ENCODE measurements around the gene LIME1. TPM values are rescaled to one million over a fixed set of nuclear protein-coding genes. Genes with fewer than 3 reads are reported as not detected.

Gene LIME1
- total and polyA plus RNA-seq, 2 donors (not counting 1 experiment from before 2014, with no cell fraction given), result 0.68 to 3.5 TPM

DNA sequence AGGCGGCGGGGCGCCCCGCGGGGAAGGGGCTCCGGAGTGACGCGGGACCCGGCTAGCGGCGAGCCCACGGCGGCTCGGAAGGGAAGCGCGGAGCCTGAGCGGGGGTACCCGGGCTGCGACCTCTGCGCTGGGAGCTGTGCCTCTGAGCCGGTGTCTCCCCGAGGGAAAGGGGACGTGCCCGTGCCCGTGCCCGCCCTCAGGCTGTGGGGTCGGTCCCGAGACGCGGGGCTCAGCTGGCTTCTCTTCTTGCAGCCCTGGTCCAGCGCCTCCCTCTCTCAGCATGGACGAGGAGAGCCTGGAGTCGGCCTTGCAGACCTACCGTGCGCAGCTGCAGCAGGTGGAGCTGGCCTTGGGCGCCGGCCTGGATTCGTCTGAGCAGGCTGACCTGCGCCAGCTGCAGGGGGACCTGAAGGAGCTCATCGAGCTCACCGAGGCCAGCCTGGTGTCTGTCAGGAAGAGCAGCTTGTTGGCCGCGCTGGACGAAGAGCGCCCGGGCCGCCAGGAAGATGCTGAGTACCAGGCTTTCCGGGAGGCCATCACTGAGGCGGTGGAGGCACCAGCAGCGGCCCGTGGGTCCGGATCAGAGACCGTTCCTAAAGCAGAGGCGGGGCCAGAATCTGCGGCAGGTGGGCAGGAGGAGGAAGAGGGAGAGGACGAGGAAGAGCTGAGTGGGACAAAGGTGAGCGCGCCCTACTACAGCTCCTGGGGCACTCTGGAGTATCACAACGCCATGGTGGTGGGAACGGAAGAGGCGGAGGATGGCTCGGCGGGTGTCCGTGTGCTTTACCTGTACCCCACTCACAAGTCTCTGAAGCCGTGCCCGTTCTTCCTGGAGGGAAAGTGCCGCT, 27.9 kb upstream of the LIME1 start:
- H3K27ac ChIP-seq (ENCODE audit: insufficient read depth, low read length), result peak overlapping the region; percentile 80
- TF ChIP-seq EZH2 (IDR thresholded peaks at IDR 0.05; ENCODE audit: low read length, missing control alignments), result no peak
- TF ChIP-seq, protein P1, sequence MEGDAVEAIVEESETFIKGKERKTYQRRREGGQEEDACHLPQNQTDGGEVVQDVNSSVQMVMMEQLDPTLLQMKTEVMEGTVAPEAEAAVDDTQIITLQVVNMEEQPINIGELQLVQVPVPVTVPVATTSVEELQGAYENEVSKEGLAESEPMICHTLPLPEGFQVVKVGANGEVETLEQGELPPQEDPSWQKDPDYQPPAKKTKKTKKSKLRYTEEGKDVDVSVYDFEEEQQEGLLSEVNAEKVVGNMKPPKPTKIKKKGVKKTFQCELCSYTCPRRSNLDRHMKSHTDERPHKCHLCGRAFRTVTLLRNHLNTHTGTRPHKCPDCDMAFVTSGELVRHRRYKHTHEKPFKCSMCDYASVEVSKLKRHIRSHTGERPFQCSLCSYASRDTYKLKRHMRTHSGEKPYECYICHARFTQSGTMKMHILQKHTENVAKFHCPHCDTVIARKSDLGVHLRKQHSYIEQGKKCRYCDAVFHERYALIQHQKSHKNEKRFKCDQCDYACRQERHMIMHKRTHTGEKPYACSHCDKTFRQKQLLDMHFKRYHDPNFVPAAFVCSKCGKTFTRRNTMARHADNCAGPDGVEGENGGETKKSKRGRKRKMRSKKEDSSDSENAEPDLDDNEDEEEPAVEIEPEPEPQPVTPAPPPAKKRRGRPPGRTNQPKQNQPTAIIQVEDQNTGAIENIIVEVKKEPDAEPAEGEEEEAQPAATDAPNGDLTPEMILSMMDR (conservative IDR thresholded peaks at IDR 0.05 in 1 of 2, IDR thresholded peaks at IDR 0.05 in 1 of 2; ENCODE audit: low read depth in 1 of 2, low read length in 2 of 2), result no peak
- DNase-seq (ENCODE audit: low read depth in 2 of 2), result no peak
- H3K4me1 ChIP-seq (ENCODE audit: control insufficient read depth, extremely low read depth, insufficient read depth, low read length), result peaks cover 9% of the 10 kb centered on the region
- peaks cover 35% of the 10 kb centered on the region for H3K36me3 ChIP-seq (ENCODE audit: control insufficient read depth, insufficient read depth, low read length)
- H3K79me2 ChIP-seq (ENCODE audit: control insufficient read depth, insufficient read depth, low read length), result peaks cover 62% of the 10 kb centered on the region
- no peaks in the 10 kb centered on the region for H4K20me1 ChIP-seq (ENCODE audit: control insufficient read depth, extremely low read depth, insufficient read depth, low read length)
- no peak overlapping the region for H2AFZ ChIP-seq (ENCODE audit: low read length)
- peak overlapping the region; percentile 91 for H3K9ac ChIP-seq (ENCODE audit: insufficient read depth, low read length)
- no peaks in the 10 kb centered on the region for H3K27me3 ChIP-seq (ENCODE audit: control insufficient read depth, insufficient read depth, low read length)
- no peaks in the 10 kb centered on the region for H3K9me3 ChIP-seq (ENCODE audit: control insufficient read depth, insufficient read depth, low read depth, low read length)
- H3K4me3 ChIP-seq (replicated peaks in 1 of 4; ENCODE audit: control extremely low read depth in 1 of 4, insufficient read depth in 1 of 4, low read depth in 3 of 4, low read length in 4 of 4), result peak overlapping the region; percentile 64 to 89 (median 74)
- peak overlapping the region; percentile 99 for H3K4me2 ChIP-seq (ENCODE audit: extremely low read depth, insufficient read depth, low read length)

DNA sequence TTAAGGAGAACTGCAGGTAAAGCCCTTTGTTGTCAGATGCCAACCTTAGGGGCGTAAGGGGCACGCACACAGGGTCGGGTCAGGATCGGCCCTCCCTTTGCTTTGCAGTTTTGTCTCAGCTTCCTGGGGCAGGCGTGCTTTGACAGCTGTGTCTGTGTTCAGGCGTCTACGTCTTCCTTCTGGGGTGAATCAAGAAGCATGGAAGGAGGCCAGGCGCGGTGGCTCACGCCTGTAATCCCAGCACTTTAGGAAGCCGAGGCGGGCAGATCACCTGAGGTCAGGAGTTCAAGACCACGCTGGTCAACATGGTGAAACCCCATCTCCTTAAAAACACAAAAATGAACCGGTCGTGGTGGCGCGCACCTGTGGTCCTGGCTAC, 27.3 kb upstream of the LIME1 start:
- H3K4me1 ChIP-seq (ENCODE audit: control insufficient read depth, extremely low read depth, insufficient read depth, low read length), result peaks cover 9% of the 10 kb centered on the region
- no peaks in the 10 kb centered on the region for H4K20me1 ChIP-seq (ENCODE audit: control insufficient read depth, extremely low read depth, insufficient read depth, low read length)
- TF ChIP-seq, protein P1 (conservative IDR thresholded peaks at IDR 0.05 in 1 of 2, IDR thresholded peaks at IDR 0.05 in 1 of 2; ENCODE audit: low read depth in 1 of 2, low read length in 2 of 2), result no peak
- no peak for TF ChIP-seq EZH2 (IDR thresholded peaks at IDR 0.05; ENCODE audit: low read length, missing control alignments)
- peak overlapping the region; percentile 99 for H3K4me2 ChIP-seq (ENCODE audit: extremely low read depth, insufficient read depth, low read length)
- H2AFZ ChIP-seq (ENCODE audit: low read length), result no peak overlapping the region
- no peaks in the 10 kb centered on the region for H3K9me3 ChIP-seq (ENCODE audit: control insufficient read depth, insufficient read depth, low read depth, low read length)
- H3K4me3 ChIP-seq (replicated peaks in 1 of 4; ENCODE audit: control extremely low read depth in 1 of 4, insufficient read depth in 1 of 4, low read depth in 3 of 4, low read length in 4 of 4), result peak overlapping the region; percentile 64 to 89 (median 74)
- H3K36me3 ChIP-seq (ENCODE audit: control insufficient read depth, insufficient read depth, low read length), result peaks cover 32% of the 10 kb centered on the region
- no peak for DNase-seq (ENCODE audit: low read depth in 2 of 2)
- H3K27ac ChIP-seq (ENCODE audit: insufficient read depth, low read length), result no peak overlapping the region
- H3K27me3 ChIP-seq (ENCODE audit: control insufficient read depth, insufficient read depth, low read length), result no peaks in the 10 kb centered on the region
- H3K79me2 ChIP-seq (ENCODE audit: control insufficient read depth, insufficient read depth, low read length), result peaks cover 64% of the 10 kb centered on the region
- H3K9ac ChIP-seq (ENCODE audit: insufficient read depth, low read length), result no peak overlapping the region

GRCh38 chr20:63711085-63711645, 25.3 kb upstream of the LIME1 start:
- H3K4me2 ChIP-seq (ENCODE audit: extremely low read depth, insufficient read depth, low read length), result no peak overlapping the region
- H3K27me3 ChIP-seq (ENCODE audit: control insufficient read depth, insufficient read depth, low read length), result no peaks in the 10 kb centered on the region
- H3K4me3 ChIP-seq (replicated peaks in 1 of 4; ENCODE audit: control extremely low read depth in 1 of 4, insufficient read depth in 1 of 4, low read depth in 3 of 4, low read length in 4 of 4), result no peak overlapping the region
- no peak for TF ChIP-seq EZH2 (IDR thresholded peaks at IDR 0.05; ENCODE audit: low read length, missing control alignments)
- TF ChIP-seq, protein P1 (conservative IDR thresholded peaks at IDR 0.05 in 1 of 2, IDR thresholded peaks at IDR 0.05 in 1 of 2; ENCODE audit: low read depth in 1 of 2, low read length in 2 of 2), result no peak
- no peak overlapping the region for H3K27ac ChIP-seq (ENCODE audit: insufficient read depth, low read length)
- no peak for DNase-seq (ENCODE audit: low read depth in 2 of 2)
- no peak overlapping the region for H2AFZ ChIP-seq (ENCODE audit: low read length)
- H3K79me2 ChIP-seq (ENCODE audit: control insufficient read depth, insufficient read depth, low read length), result peaks cover 56% of the 10 kb centered on the region
- H3K9me3 ChIP-seq (ENCODE audit: control insufficient read depth, insufficient read depth, low read depth, low read length), result no peaks in the 10 kb centered on the region
- peaks cover 8% of the 10 kb centered on the region for H3K4me1 ChIP-seq (ENCODE audit: control insufficient read depth, extremely low read depth, insufficient read depth, low read length)
- no peaks in the 10 kb centered on the region for H4K20me1 ChIP-seq (ENCODE audit: control insufficient read depth, extremely low read depth, insufficient read depth, low read length)
- H3K9ac ChIP-seq (ENCODE audit: insufficient read depth, low read length), result no peak overlapping the region
- peaks cover 15% of the 10 kb centered on the region for H3K36me3 ChIP-seq (ENCODE audit: control insufficient read depth, insufficient read depth, low read length)

Data from fibroblast of lung (primary cell).